GM21619 (cell line): ENCODE data around the gene PSMD6.
A peak's percentile ranks its signal among the peaks of the same experiment; 100 is the strongest.

Experiments used
- ATAC-seq: cut with Tn5 transposase; IDR thresholded peaks from one replicate; pipeline ENCODE4 v1.9.1; 2021; ENCODE audit not compliant: unreplicated experiment

Gene PSMD6

DNA sequence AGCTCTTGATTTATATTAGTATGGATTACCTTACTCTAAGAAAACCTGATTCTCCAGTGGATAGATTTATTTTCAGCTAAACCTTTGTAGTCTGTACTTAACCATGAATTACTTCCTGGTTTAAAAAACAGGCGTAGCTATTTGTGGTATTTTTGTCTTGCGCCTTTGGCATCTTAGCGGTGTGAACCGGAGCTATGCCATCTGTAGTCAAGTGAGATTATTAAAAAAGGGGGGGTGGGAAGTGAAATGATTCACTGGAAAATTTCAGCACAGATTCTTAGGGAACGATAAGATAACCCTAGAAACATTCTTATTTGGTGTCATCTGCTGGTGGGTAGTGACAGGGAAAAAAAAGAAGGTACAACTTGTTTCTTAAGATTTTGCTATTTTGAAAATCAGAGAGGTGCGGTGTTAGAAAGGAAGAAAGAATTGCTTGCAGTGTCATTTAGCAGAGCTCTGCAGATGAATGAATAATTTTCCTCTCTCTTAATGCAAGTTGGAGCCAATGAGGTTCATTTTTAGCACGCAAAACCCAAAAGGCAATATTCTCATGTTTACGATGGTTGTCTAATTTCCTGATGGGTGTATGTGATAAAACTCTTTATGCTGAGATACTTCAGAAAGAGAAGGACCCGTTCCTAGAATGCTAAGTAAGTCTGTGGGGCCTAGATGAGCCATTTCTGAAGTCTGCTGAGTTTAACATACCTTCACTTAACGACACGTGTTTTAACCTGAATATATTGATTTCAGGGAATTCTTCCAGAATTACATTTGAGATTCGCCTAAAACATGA, 44.0 kb downstream of the PSMD6 start:
- ATAC-seq, result no peak

DNA sequence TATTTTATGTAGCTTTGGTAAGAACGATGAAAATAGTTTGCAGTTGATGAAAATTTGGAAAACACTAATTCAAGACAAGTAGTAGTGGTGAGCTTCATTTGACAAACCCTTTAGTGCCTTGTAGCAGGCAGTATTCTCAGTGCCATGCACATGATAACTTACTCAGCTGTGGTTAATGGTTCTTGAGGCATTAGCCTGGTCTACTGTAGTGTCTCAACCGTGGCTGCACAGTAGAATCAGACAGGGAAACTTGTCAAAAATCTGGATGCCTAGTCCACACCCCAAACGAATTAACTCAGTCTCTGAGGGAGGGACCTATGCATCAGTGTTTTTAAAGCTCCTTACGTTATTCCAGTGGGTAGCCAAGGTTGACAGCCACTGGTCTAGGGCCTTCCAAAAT, 45.4 kb downstream of the PSMD6 start:
- ATAC-seq, result no peak

- no peak for ATAC-seq
These were observed 46.5 kb downstream of the PSMD6 start for GRCh38 chr3:63976872-63977200.

DNA sequence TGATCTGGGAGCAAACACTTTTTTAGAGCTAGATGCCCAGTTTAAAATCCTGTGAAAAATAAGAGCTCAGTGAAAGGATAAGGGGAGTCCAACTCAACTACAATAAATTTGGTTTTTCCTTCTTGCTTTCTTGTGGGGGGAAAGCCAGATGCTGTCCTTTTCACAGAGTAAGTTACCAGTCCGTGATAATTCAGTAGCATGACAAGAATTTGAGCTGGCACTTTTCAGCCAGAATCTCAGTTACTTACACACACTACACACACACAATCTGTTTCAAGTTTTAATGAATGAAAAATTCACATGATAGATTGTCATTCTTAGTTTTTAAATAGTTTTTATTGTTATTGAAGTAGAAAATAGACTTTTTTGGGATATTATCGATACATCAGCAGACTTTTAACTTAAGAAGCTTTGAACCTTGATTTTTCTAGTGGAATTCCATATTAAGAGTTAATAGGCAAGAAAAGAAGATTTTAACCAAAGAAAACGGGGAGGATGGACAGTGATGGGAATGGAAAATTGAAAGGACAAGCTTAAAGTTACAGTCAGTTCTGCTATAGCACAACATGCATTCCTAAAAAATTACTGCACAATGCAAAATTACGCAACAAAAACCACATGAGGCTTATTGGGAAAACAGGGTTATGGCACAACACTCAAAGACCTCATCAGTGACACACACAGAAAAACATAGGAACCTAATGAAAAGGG, 47.0 kb downstream of the PSMD6 start:
- ATAC-seq, result no peak

GRCh38 chr3:63975723-63976122, 47.6 kb downstream of the PSMD6 start:
- ATAC-seq, result no peak

DNA sequence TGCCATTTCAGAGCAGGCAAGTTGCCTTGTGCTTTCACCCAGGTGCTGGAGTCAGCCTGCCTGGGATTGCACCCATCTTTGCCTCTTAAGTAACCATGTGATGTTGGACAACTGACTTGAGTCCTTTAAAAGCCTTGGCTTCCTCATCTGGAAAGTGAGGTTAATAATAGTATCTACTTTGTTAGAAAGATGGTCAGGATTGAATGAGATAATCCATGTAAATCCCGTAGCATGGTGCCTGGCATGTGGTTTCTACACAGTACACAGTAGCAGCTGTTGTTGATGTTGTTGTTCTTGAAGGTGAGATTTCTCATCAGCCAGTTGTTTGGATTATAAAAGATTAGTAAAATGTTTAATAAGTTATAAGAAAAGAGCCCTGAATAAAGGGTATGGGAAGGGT, 48.8 kb downstream of the PSMD6 start:
- ATAC-seq, result no peak

DNA sequence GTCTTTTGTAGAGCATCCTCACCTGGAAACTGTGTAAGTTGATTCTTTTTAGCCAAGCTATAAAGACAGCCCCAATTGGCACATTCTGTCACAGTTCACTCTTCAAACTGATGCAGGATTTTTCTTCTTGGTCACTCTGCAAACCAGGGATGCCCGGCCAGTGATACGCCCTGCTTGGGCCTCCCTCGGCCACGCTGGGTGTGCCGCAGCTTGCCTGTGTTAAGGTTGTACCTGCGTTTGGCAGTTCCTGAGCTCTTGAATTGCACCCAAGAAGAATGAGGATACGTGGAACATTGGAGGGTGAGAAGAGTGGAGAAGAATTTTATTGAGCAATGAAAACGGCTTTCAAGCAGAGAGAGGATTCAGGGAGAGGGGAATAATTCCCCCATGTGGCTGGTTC, 49.9 kb downstream of the PSMD6 start:
- no peak for ATAC-seq

- ATAC-seq, result no peak
These were observed 50.3 kb downstream of the PSMD6 start for GRCh38 chr3:63972987-63973386.

GRCh38 chr3:63972196-63972595, 51.1 kb downstream of the PSMD6 start:
- ATAC-seq, result no peak

DNA sequence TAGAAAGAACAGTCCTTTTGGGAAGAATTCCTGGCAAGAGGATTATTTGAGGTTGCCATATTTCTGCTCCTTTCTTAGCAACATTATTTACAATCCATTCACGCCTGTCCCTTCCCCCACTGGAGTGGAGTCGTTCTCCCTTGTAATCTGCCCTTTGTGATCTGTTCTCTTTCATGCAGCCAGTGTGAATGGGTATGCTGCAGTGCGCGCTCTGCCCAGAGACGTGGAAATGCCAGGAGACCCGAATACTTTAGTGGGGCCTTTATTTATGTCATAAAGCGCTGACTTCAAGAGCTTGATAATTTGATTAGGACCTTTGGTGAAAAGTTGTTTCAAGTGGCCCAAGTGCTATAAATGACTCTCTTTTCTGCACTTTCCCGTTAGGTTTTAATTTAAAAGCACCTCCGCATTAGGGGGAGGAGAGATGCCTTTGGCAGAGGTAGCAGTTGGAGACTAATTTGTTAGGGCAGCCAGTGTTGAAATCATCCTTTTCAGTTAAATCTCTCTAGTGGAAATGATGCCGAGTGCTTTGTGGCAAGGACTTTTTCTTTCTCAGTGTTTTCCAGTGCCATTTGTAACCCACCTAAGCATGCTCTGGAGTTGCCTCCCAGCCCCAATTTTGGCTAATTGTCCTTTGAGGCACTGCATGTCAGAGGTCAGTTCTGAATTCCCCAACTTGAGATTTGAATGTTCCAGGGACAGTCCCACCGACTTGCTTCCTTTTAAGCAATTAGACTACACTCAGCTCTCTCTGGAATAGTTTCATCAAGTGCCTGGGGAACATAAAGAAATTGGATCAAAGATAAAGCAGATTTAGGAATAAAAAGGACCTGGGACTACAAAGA, 52.4 kb downstream of the PSMD6 start:
- ATAC-seq, result no peak

DNA sequence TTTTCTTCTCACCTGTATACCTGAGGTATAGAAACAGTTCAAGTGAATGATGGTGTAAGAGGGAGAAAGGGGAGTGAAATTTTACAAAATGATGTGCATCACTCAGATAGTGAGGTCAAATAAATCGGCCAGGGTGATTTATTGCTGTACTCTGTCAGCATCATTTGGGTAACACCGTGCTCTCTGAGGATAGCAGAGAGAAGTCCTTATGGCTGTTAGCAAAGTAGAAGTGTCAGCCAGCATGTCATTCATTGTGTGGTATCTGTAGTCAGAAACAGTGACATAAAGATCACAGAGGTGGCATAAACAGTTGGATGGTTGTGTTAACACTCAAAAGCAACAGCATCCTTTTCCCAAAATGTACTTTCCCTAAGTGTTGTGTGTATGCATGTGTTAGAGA, 53.4 kb downstream of the PSMD6 start:
- no peak for ATAC-seq

- peak; percentile 14 for ATAC-seq
These were observed 54.5 kb downstream of the PSMD6 start for GRCh38 chr3:63968612-63969350.

DNA sequence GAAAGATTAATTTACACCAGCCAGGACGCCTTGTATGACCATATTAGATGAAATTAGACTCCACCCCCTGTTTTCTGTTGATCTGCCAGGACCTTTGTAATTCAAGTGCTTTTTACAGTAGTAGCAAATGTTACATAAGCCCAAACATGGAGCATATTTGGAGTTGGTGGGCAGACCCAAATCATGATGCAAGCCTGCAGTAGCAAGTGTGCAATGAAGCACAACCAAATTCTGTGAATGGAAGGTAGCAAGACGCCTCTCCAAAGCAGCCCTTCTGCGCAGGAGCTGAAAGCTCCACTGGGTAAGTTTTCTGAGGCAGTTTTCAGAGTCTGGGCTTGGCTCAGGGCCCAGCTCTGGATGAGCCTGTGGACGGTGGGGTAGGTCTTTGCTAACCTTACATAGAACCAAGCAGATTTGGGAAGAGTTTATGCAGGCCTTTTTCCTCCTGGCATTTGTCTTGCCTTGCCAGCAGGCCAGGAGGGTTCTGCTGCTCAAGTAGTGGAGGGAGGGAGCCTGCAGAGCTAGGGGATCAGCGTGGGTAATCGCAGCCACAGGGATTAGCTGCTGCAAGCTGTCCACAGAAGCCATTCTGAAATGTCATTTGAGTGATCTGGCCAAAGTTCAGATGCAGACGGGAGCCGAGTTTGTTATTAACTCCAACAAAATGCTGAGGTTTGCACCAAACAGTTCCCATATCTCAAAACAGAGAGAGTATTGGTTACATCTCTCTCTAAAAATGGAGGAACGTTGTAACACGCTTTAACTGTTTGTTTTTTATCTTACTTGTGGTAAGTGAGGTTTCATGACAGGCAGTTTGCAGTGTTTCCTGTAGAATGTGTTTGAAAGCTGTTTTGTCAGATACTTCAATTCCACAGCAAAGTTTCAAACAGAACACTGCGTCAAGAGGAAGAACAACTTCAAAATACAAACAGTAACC, 55.4 kb downstream of the PSMD6 start:
- peak; percentile 71 for ATAC-seq

DNA sequence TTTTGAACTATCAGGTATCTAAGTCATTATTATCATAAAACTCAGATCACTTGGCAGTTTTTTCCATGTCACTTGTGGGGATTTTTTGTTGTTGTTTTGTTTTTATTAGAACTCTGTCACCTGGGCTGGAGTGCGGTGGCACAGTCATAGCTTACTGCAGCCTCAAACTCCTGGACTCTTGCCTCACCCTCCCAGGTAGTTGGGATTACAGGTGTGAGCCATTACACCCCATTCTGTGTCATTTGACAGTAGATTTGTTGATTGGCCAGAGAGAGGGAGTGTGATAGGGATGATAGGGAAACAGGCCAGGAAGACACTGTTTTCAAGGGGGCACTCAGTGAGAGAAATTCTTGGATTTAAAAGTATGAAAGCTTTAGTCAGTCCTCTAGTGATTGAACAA, 56.4 kb downstream of the PSMD6 start:
- no peak for ATAC-seq

DNA sequence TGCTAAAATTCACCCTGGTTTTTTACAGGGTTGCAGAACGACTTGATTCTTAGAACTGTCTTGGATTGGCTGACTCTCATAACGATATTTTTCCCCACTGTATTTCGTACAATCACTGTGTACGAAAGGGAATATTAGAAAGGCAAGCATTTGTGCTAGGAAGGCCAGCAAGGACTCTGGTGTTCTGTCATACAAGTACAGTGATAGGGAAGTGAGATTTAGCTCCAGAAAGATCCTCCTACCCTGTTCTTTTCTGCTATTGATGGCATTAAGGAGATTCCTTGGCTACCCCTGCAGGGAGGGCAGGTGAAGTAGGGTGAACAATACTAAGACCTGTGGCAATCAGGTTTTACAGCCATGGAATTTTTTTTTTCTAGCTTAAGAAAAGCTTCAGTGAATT, 57.3 kb downstream of the PSMD6 start:
- ATAC-seq, result no peak

GRCh38 chr3:63964681-63965485, 58.4 kb downstream of the PSMD6 start:
- ATAC-seq, result no peak

DNA sequence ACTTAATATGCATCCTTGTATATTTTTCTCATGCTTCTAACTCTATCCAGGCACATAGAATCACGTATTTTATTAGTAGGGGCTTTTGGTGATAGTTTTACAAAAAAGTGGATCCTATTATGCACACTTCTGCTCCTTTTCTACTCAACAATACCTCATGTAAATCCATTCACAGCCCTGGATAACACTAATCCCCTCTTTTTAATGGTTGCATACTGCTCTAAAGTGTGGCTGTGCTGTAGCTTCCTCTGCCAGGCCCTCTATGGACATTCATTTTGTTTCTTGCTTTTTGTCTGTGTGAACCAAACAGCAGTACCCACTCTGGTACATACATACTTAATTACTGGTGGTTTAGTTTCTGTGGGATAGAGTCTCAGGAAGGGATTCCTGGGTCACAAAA, 59.8 kb downstream of the PSMD6 start:
- no peak for ATAC-seq

- ATAC-seq, result peak; percentile 75
These were observed 61.4 kb downstream of the PSMD6 start for GRCh38 chr3:63961891-63962290.
